Activated naive CD8-positive, alpha-beta T cell treated with anti-CD3 and anti-CD28 coated beads, Interleukin-2, amount 50 U/mL, for 24 hours (primary cell): Measurements from ENCODE around the gene MIER2.
"Not testable (repeated sequence)": the region's sequence is repeated elsewhere in the genome, so short reads cannot be mapped to it uniquely, and the experiment has no call there.

Source experiments
- ATAC-seq: fragments of 150-1000 bp; cut with Tn5 transposase; one replicate; pipeline ENCODE4 v1.10.0; 2021
- DNase-seq: peaks from one replicate; pipeline ENCODE4 v3.0.0; 2021
- H3K27ac Mint-ChIP-seq: one replicate; pipeline ENCODE4 v1.8.0; 2021; ENCODE audit warnings: mild to moderate bottlenecking, mixed read lengths
- H3K27me3 Mint-ChIP-seq: one replicate; pipeline ENCODE4 v1.8.0; 2021; ENCODE audit warnings: mixed read lengths
- H3K36me3 Mint-ChIP-seq: one replicate; pipeline ENCODE4 v1.8.0; 2021; ENCODE audit warnings: low read depth, mixed read lengths
- H3K4me1 Mint-ChIP-seq: one replicate; pipeline ENCODE4 v1.8.0; 2021; ENCODE audit warnings: mixed read lengths
- H3K4me3 Mint-ChIP-seq: one replicate; pipeline ENCODE4 v1.8.0; 2021; ENCODE audit warnings: mild to moderate bottlenecking, moderate library complexity, mixed read lengths
- H3K9me3 Mint-ChIP-seq: one replicate; pipeline ENCODE4 v1.8.0; 2021; ENCODE audit warnings: mixed read lengths

MIER2 gene

GRCh38 chr19:355536-355935 is 10.9 kb upstream of the MIER2 start:
- not testable (repeated sequence) for H3K27ac Mint-ChIP-seq, H3K27me3 Mint-ChIP-seq, ATAC-seq, H3K36me3 Mint-ChIP-seq, H3K4me3 Mint-ChIP-seq, DNase-seq, H3K4me1 Mint-ChIP-seq
- H3K9me3 Mint-ChIP-seq, result peaks cover 13% of the 10 kb centered on the region

- no peak overlapping the region for H3K27ac Mint-ChIP-seq
- no peaks in the 10 kb centered on the region for H3K4me1 Mint-ChIP-seq
- DNase-seq (no peak), ATAC-seq (no peak)
- no peak overlapping the region for H3K4me3 Mint-ChIP-seq
- H3K27me3 Mint-ChIP-seq, result peaks cover 4% of the 10 kb centered on the region
- H3K9me3 Mint-ChIP-seq, result peaks cover 13% of the 10 kb centered on the region
- H3K36me3 Mint-ChIP-seq, result no peaks in the 10 kb centered on the region
These were observed 10.5 kb upstream of the MIER2 start for GRCh38 chr19:355134-355533.

GRCh38 chr19:351976-352625 is 7.5 kb upstream of the MIER2 start:
- Mint-ChIP-seq H3K9me3 (peaks cover 13% of the 10 kb centered on the region), H3K4me3 (no peak overlapping the region), H3K36me3 (no peaks in the 10 kb centered on the region), H3K27ac (no peak overlapping the region), H3K4me1 (no peaks in the 10 kb centered on the region), H3K27me3 (no peaks in the 10 kb centered on the region)
- ATAC-seq, result no peak
- no peak for DNase-seq

GRCh38 chr19:347946-348861 is 3.6 kb upstream of the MIER2 start:
- DNase-seq, result no peak
- H3K4me1 Mint-ChIP-seq, result peaks cover 19% of the 10 kb centered on the region
- peaks cover 10% of the 10 kb centered on the region for H3K36me3 Mint-ChIP-seq
- peaks cover 14% of the 10 kb centered on the region for H3K27me3 Mint-ChIP-seq
- no peak overlapping the region for H3K4me3 Mint-ChIP-seq
- peaks cover 6% of the 10 kb centered on the region for H3K9me3 Mint-ChIP-seq
- no peak for ATAC-seq
- H3K27ac Mint-ChIP-seq, result no peak overlapping the region

GRCh38 chr19:345320-345879 is 804 bp upstream of the MIER2 start:
- no peak for ATAC-seq
- H3K4me1 Mint-ChIP-seq, result peaks cover 44% of the 10 kb centered on the region
- peaks cover 14% of the 10 kb centered on the region for H3K27me3 Mint-ChIP-seq
- H3K36me3 Mint-ChIP-seq, result peaks cover 13% of the 10 kb centered on the region
- no peaks in the 10 kb centered on the region for H3K9me3 Mint-ChIP-seq
- DNase-seq, result no peak
- peak overlapping the region; percentile 76 for H3K4me3 Mint-ChIP-seq
- H3K27ac Mint-ChIP-seq, result peak overlapping the region; percentile 65

- peak; percentile 12 for ATAC-seq
- DNase-seq, result peak; percentile 40
- Mint-ChIP-seq H3K36me3 (peaks cover 23% of the 10 kb centered on the region), H3K27ac (peak overlapping the region; percentile 95), H3K9me3 (peaks cover 4% of the 10 kb centered on the region), H3K4me3 (peak overlapping the region; percentile 87), H3K4me1 (peaks cover 58% of the 10 kb centered on the region), H3K27me3 (peaks cover 14% of the 10 kb centered on the region)
These were observed 513 bp downstream of the MIER2 start for GRCh38 chr19:343941-344624.

GRCh38 chr19:343451-343931 is 1.1 kb downstream of the MIER2 start:
- Mint-ChIP-seq H3K9me3 (peaks cover 4% of the 10 kb centered on the region), H3K36me3 (peaks cover 28% of the 10 kb centered on the region), H3K4me3 (peak overlapping the region; percentile 87), H3K4me1 (peaks cover 61% of the 10 kb centered on the region), H3K27ac (peak overlapping the region; percentile 95), H3K27me3 (peaks cover 14% of the 10 kb centered on the region)
- ATAC-seq (no peak), DNase-seq (no peak)

- Mint-ChIP-seq H3K4me1 (peaks cover 66% of the 10 kb centered on the region), H3K9me3 (peaks cover 4% of the 10 kb centered on the region), H3K27ac (peak overlapping the region; percentile 8), H3K4me3 (peak overlapping the region; percentile 87), H3K36me3 (peaks cover 30% of the 10 kb centered on the region), H3K27me3 (peaks cover 14% of the 10 kb centered on the region)
- DNase-seq (peak; percentile 19), ATAC-seq (no peak)
These were observed 1.7 kb downstream of the MIER2 start for GRCh38 chr19:342801-343421.

GRCh38 chr19:342128-342455 is 2.5 kb downstream of the MIER2 start:
- peaks cover 4% of the 10 kb centered on the region for H3K9me3 Mint-ChIP-seq
- H3K4me1 Mint-ChIP-seq, result peaks cover 66% of the 10 kb centered on the region
- H3K4me3 Mint-ChIP-seq, result peak overlapping the region; percentile 19
- no peak for ATAC-seq
- peaks cover 14% of the 10 kb centered on the region for H3K27me3 Mint-ChIP-seq
- no peak for DNase-seq
- no peak overlapping the region for H3K27ac Mint-ChIP-seq
- H3K36me3 Mint-ChIP-seq, result peaks cover 32% of the 10 kb centered on the region

GRCh38 chr19:341386-342127 is 3.0 kb downstream of the MIER2 start:
- H3K36me3 Mint-ChIP-seq, result peaks cover 34% of the 10 kb centered on the region
- H3K9me3 Mint-ChIP-seq, result peaks cover 4% of the 10 kb centered on the region
- ATAC-seq (no peak), DNase-seq (no peak)
- no peak overlapping the region for H3K27ac Mint-ChIP-seq
- H3K4me3 Mint-ChIP-seq, result peak overlapping the region; percentile 19
- H3K27me3 Mint-ChIP-seq, result peaks cover 11% of the 10 kb centered on the region
- peaks cover 66% of the 10 kb centered on the region for H3K4me1 Mint-ChIP-seq

- H3K4me3 Mint-ChIP-seq, result no peak overlapping the region
- peaks cover 65% of the 10 kb centered on the region for H3K4me1 Mint-ChIP-seq
- DNase-seq (no peak), ATAC-seq (no peak)
- H3K36me3 Mint-ChIP-seq, result peaks cover 34% of the 10 kb centered on the region
- no peak overlapping the region for H3K27ac Mint-ChIP-seq
- H3K27me3 Mint-ChIP-seq, result peaks cover 7% of the 10 kb centered on the region
- peaks cover 4% of the 10 kb centered on the region for H3K9me3 Mint-ChIP-seq
These were observed 3.8 kb downstream of the MIER2 start for GRCh38 chr19:340620-341385.

GRCh38 chr19:339262-339887 is 5.2 kb downstream of the MIER2 start:
- no peaks in the 10 kb centered on the region for H3K27me3 Mint-ChIP-seq
- no peak overlapping the region for H3K4me3 Mint-ChIP-seq
- ATAC-seq, result no peak
- DNase-seq, result no peak
- peaks cover 4% of the 10 kb centered on the region for H3K9me3 Mint-ChIP-seq
- peaks cover 55% of the 10 kb centered on the region for H3K4me1 Mint-ChIP-seq
- H3K36me3 Mint-ChIP-seq, result peaks cover 27% of the 10 kb centered on the region
- H3K27ac Mint-ChIP-seq, result no peak overlapping the region

GRCh38 chr19:338421-338820 is 6.2 kb downstream of the MIER2 start:
- Mint-ChIP-seq H3K27me3 (no peaks in the 10 kb centered on the region), H3K27ac (no peak overlapping the region), H3K9me3 (peaks cover 4% of the 10 kb centered on the region), H3K36me3 (peaks cover 27% of the 10 kb centered on the region), H3K4me3 (no peak overlapping the region), H3K4me1 (peaks cover 50% of the 10 kb centered on the region)
- DNase-seq (no peak), ATAC-seq (no peak)
